NCI-H510A treated with DMSO at 0.1 percent for 48 hours (cell line): Measurements from ENCODE around the gene STAT1.
"Not testable (repeated sequence)": the region's sequence is repeated elsewhere in the genome, so short reads cannot be mapped to it uniquely, and the experiment has no call there.

Experiments
- DNase-seq: peaks from one replicate; lab custom pipeline; 2025; lab: John Stamatoyannopoulos, UW

STAT1 gene

DNA sequence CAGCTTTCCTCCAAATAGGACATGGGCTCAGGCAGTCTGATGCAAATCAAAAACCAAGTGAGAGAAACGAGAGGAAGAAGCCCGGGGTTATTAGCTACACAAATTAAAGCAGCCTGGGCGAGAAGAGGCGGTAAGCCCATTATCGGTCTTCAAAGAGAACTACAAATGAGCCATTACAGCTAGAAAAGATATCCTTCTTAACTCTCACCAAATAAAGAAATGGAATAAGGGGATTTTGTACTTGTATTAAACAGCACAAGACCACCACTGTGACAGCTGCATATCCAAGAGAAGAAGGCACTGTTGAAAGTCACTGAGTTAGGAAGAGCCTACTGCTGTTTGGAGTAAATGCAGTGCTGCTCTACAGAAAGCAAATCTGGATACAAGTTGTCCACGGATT, 32.6 kb downstream of the STAT1 start:
- no peak for DNase-seq

DNA sequence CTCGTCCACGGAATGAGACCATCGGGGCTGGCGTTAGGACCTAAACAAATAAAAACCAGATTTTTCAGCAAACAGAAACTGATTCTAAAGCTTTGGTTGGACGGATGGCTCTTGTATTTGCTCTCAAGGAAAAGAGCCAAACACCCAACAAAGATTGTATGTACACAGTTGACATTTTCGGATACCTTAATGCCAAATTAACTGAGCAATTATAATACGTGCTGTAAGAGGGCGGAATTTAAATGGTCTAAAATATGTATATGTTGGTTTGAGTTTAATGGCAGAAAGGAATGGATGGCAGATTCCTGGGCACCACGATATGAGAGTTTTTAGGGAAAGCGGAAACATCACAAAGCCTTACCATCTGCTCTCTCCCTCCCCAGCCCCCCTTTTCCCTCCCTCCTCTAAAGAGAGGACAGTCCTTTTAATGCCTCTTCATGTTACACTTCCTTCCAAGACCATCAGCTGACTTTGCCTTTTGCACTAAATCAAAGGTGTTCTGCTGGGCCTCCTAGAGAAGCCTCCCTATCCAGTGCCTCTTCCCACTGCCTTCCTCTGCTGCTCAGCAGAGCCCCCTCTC, 33.3 kb downstream of the STAT1 start:
- peak; percentile 56 for DNase-seq

DNA sequence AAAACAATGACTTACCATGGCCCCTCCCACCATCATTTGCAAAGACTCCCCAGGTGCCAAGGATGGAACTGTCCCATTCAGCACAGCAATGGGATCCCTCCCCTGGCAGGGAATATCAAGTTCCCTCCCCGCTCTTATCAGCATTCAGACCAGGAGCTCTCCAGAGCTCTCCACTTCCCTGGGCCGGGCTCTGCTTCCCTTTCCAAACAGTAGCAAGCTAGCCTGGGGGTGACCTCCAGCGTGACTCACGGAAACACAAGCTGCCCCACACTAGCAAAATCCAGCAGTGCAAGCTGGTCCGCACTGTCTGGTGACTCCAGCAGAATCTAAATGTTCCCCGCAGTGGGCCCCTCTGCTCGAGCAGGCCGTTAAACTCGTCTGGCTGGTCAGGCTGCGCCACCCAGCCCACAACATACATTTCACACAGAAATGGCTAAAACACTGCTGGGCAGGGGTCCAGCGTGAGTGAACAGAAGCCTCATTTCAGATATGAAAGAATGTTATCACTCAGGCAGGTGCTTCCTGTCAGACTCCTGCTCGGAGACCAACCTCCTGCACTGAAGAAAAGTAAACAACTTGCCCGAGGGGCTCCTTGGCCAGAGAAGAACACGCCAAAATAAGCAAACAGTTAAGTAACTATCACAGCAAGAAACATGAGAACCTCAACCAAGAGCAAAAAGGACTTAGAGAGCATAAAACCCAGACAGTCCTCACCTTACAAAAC, 33.9 kb downstream of the STAT1 start:
- peak; percentile 56 for DNase-seq

DNA sequence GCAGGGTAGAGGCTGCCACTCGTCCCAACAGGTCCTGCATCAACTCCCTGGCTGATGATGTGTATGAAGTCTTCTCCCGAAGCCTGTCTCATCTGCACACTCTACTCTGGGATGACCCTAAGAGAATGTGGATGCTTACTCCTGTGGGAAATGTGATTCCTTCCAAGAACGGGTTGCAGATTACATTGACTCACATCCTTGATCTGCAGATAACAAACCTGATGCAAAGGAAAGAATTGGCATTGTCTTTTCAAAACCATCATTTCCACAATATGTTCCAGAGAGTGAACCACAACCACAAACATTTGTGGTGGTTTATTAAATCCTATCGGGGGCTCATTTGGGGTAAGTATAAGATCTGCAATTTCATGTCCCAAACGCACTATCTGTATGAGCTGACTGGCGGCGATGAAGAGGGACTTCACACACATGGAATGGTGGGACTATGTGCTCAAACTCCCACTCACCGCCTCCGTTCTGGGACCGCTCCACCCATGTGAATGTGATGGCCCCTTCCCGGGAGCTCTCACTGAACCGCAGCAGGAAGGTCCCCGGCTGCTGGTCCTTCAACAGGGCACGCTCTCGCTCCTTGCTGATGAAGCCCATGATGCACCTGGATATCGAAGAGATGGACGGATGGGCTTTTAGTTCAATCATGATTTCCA, 35.5 kb downstream of the STAT1 start:
- DNase-seq, result no peak

DNA sequence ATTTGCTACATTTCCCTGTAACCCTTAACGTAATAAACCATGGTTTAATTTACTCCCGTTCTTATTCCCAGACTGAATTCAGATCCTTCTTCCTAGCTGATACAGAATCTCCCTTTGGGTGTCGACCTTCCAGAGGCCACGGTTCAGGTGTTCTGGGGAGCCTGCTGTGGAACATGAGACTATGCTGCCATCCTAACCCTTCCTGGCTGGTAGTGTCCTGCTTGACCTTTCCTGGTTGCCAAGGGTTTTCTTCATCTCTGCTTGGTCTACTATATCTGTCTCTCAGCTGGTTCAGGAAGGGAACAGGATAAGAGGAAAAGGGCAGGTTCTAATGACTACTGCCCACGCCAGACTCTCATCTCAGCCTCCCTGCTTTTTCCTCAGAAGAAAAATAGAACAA, 36.5 kb downstream of the STAT1 start:
- DNase-seq, result no peak

DNA sequence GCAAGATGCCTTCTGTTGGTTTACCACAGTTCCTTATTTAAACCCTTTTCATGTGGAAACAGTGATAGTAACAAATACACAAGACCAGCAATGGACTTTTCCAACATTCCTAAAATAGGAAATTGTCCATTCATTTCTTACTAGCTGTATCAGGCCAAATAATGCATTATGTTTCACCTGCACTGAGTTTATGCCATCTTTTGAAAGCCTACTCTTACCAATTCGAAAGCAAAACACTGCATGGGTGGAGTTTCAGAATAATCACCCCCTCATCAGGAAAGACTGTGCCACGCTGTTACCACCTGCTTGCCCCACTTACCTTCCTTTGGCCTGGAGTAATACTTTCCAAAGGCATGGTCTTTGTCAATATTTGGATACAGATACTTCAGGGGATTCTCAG, 37.5 kb downstream of the STAT1 start:
- DNase-seq, result no peak

DNA sequence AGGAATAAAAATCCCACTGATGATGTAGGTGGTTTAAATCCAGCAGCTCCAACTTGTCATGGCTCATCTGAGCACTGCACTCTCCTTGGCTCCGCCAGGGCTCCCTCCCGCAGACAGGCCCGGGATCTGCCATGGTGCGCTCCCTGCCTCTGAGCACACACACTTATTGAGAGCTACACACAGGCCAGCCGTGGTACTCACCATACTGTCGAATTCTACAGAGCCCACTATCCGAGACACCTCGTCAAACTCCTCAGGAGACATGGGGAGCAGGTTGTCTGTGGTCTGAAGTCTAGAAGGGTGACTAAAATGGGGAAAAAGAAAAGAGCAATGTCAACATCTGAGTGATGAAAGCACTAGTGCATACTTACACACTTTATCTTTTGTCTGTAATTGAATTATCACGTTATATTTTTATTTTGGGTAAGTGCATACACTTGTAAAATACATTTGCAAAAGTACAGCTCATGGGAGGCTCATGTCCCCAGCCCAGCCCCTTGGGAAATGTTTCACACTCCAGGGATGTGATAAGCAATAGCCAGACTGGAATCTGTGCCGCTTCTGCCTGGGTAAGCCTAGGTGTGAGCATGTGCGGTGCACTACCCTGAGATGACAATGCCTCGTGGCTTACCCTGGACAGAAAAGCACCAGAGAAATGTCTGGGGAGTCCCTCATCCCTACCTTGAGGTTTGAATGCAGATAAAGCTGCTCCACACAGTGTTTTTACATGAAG, 39.2 kb downstream of the STAT1 start:
- no peak for DNase-seq

DNA sequence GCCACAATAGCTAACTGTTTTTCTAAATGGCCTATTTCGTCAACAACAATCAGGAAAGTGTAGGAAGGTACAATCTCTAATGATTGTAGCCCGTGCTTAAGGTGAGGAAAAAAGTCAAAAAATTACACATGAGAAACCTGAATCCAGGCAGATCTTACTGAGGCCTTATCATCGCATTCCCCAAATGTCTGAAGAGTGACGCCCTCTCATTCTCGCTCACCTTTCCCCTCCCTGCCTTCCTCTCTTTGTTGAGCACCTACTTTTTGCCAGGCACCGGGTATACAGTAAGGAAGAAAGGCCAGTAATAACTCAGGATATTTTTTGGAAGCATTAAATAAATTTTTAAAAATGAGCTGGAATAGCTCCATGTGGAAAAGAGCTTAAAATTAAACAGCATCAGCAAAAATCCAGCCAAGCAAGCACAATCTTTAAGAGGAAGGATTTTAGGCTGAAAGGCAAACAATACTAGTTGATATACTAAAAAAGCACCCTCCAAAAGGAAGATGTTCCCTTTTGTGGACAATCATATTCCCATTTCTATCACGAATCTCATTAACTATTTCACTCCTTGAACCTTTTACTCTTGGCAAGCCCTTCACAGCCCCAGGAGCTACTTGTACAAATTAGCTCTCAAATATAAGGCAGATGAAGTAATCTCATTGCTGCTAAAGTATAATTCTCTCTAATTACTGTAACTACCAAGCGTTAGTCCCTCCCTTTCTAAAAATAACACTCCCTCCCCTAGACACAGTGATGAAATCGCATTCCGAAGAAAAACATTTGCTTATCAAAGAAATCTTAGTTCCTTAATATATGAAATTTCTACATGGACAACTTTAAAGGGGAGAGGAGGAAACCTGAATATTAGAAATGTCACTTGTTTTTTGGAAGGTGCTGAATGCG, 40.0 kb downstream of the STAT1 start:
- no peak for DNase-seq

DNA sequence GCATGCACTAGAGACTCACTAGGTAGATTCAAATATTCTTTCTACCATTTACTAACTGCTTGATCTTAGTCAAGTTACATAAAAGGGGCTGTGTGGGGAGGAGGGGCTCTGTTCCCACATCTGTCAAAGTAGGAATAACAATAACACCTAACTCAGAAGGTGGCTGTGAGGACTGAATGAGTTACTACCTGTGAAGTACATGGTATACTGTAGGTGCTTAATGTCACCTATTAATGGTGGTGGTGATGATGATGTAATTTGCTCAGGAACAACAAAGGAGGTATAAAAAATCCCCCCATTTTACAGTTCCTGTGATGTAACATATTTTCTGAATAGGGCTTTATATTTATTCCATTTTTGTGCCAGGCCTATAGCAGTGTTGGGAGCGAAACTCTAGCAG, 40.7 kb downstream of the STAT1 start:
- DNase-seq, result no peak

DNA sequence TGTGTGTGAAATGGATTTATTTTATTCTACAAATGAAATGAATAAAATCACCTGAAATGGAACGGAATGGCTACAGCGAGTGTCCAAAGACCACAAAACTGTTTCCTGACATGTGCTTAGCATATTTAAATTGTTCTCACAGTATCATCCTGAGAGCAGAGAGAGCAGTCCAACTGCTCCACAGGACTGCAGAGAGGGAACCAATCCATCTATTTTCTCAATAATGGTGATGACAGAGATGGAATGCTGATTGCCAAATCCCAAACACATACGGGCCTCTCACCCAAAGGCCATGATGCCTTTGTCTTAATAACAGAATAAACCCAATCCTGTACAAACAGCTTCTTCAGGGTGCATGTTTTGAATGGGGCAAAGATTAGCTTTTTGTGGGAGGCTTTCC, 41.1 kb downstream of the STAT1 start:
- DNase-seq, result no peak

DNA sequence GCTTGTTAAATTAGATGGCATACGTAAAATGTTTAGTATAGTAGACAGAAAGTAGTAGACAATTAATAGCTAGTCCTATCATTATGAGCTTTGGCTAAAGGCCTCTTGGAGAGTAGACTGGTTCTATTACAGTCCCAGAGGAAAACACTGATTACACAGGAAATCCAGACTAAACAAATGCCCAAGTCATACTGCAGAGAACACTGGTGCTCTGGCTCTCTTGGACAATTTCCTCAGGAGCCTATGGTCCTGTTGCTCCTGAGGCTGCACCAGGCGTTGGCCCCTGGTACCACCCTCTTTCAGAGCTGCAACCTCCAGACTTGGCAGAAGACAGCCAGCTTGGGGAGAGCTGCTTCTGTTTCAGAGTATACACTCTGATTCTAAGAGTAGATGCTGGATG, 41.8 kb downstream of the STAT1 start:
- no peak for DNase-seq

DNA sequence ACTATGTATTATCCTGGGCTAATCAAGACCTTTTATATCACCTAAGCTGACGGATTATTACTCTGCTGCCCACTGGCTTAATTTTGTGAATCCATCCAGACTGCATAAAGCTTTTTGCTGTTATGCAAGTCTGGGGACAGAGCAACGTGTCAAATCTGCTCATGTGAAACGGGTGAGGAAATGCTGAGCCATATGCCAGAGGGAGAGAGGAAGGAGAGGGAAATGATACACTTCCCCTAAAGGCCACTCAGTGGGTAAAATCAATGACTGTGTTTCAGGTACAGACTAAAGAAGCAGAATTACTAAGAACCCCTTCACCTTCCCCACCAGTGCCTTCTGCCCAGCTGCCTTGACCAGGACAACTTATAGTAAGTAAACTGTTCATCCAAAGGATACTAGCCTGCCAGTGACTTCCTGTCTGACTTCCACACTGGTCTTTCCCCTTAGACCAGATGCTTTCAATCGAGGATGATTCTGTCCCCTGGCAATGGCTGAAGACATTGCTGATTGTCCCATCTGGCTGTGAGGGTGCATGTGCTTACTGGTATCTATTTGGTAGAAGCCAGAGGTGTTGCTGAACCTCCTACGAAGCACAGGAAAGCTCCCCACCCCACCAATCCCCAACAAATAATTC, 43.0 kb downstream of the STAT1 start:
- no peak for DNase-seq

DNA sequence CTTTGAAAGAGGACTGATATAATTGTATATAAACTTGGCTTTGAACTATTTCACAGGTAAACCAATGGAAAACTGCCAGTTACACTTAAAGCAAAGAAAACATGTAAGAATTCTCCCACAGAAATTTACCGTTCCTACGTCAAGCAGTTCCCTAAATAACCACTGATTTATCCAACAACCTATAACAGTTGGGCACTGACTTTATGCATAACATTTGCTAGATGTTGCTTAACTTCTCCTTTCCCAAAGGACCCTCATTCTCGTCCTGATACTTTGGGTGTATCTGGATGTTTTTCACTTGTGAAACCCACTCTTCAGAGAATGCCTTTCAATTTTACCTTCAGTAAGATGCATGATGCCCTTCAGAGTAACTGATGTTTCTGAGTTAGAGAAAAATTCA, 43.8 kb downstream of the STAT1 start:
- no peak for DNase-seq

DNA sequence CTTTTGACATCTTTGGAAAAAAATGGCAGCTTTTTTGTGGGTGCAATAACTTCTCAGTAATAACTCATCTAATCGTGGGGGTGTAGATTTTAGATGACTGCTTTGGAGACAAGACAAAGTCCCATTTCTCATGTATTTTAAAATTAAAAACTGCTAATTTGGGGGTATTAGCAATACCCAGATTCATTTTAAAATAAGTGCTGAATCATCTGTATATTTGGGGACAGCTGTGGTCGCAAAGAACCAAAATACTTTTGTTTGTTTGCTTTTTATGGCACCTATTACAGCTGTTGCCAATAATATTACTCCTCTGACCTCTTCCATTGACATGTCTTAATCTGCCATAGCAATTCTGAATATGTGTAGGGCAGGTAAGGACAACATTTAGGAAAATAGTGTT, 45.4 kb downstream of the STAT1 start:
- no peak for DNase-seq

DNA sequence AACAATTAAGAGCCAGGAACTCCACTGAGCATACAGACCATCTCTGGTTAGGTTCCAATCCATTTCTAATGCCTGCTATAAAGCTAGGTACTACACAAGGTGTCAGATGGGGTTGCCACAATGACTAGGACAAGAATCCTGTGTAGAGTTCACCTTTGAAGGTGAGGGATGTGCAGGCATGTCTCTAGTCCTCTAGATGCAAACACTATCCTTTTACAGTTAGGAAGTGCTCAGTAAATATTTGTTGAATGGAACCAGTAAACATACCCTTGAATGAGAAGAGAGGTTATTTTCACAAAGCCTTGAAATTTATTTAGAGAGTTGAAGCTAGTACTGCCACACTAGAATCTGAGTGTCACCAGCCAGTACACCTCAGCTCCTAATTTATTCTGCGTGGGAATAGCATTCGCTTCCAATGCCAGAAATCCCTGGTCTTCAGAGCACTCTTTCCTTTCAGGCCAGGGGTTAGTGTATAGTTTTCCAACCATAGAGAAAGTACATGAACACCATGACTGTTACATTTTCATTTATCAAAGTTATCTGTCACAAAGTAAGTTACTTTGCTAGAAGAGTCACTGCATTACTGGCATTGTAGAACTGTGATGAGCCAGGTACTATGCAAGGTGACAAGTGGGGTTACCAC, 48.3 kb downstream of the STAT1 start:
- no peak for DNase-seq

DNA sequence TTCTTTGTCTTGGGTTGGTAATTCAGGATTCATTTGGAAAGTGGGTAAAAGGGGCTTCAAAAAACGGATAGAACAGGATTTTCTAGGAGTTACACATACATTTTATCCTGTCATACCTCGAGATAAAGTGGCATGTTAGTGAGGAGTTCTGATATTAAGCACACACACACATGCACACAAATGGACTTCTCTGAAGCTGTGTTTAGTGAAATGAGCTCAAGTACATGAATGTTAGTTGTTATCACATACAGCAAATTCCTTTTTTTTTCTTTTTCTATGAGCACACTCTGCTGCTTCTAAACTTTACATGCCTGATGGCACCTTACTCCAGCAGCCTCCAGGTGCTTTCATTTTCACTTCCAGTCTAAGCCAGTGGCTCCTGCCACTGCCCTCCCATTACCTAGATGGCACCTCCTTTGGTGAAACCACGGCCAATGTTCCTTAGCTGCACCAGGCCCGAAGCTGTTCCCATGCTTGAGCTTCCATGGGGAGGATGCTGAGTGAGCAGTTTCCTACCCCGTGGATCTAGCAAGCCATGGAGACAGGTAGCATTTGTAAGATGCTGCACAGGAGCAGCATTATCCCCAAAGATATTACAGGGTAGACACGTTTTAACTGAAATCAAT, 49.7 kb downstream of the STAT1 start:
- no peak for DNase-seq

DNA sequence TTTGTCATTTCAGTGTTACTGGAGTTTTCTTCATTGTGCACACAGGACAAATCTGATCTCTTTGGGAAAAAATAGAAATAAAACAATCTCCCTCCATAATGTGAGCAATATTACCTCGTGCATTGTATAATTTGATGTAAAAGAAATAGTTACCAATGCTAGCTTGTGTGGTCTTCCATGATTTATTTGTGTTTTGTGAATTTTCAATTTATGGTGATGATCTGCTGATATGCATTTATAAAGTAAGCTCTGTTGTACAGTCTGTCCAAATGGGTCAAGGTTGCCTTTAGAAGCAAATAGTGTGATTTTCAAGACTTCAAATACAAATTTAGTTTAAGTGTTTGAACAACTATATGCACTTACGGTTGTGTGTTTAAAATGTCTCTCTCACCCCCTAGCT, 50.9 kb downstream of the STAT1 start:
- DNase-seq, result no peak

DNA sequence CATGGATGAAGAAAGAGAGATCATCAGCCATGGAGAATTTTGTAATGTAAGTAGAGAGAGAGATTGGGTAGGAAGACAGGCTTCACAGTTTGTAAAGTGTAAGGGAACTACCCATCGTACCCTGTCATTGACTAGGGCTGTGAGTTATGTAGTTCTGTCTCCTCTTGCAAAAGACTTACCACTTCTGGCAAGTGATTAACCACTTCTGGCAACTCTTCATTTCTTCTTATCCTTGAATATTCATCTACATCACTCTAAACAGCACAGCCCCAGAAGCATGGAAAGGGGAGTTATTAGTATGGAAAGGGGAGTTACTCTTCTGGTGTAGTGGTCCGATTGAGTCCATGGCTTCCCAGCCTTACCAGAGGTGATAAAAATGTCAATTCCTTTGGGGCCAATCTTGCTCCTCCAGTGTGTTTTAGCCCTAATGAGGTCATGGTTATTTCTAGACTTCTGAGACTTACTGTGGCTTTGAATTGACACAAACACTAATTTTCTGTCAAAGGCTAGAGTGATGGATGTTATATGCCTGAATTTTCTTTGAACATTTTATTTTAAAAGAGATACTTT, 52.0 kb downstream of the STAT1 start:
- DNase-seq, result no peak

DNA sequence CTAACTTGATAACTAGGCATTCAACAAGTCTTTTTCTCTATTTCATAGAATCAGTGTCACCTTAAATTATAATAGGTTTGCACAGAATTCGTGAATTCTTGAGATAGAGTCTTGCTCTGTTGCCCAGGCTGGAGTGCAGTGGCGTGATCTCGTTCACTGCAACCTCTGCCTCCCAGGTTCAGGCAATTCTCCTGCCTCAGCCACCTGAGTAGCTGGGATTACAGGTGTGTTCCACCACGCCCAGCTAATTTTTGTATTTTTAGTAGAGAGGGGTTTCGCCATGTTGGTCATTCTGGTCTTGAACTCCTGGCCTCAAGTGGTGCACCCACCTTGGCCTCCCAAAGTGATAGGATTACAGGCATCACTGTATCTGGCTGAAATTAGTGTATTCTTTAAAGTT, 52.9 kb downstream of the STAT1 start:
- DNase-seq, result not testable (repeated sequence)
